SK-N-SH (cell line): ENCODE measurements around the gene DCUN1D3.

Experiments used
- CTCF ChIP-seq: fragments of 200-600 bp; sonication (generic); IDR thresholded peaks from 2 replicates; pipeline ENCODE4 v1.6.1; 2017; ENCODE audit warnings: antibody characterized with exemption, mild to moderate bottlenecking, moderate library complexity
- EP300 ChIP-seq, 2 experiments: IDR thresholded peaks; 2 replicates each; pipeline versions ENCODE4 v1.4.0 to v1.6.1; 2012; ENCODE audit warnings: borderline replicate concordance in 1 of 2, low read depth in 1 of 2, low read length in 1 of 2
- EZH2phosphoT487 ChIP-seq: fragments of 200-600 bp; sonication (generic); IDR thresholded peaks from 2 replicates; pipeline ENCODE4 v1.6.1; 2017; ENCODE audit warnings: low read depth, mixed run types, mild to moderate bottlenecking, antibody characterized with exemption, moderate library complexity, borderline replicate concordance
- FOXM1 ChIP-seq: IDR thresholded peaks from 2 replicates; pipeline ENCODE4 v1.4.0; 2012; ENCODE audit warnings: low read depth, mild to moderate bottlenecking
- JUND ChIP-seq: IDR thresholded peaks from 2 replicates; pipeline ENCODE4 v1.4.0; 2012
- POLR2AphosphoS5 ChIP-seq: IDR thresholded peaks from 2 replicates; pipeline ENCODE4 v1.6.1; 2012; ENCODE audit warnings: low read depth, low read length
- RXRA ChIP-seq: IDR thresholded peaks from 2 replicates; pipeline ENCODE4 v1.4.0; 2012; ENCODE audit warnings: low read depth, mild to moderate bottlenecking, borderline replicate concordance
- TAF1 ChIP-seq: IDR thresholded peaks from 2 replicates; pipeline ENCODE4 v1.6.1; 2012; ENCODE audit warnings: low read depth, mild to moderate bottlenecking, low read length, moderate library complexity, borderline replicate concordance
- USF1 ChIP-seq: IDR thresholded peaks from 2 replicates; pipeline ENCODE4 v1.4.0; 2012; ENCODE audit warnings: low read depth, borderline replicate concordance
- USF2 ChIP-seq: fragments of 150-350 bp; IDR thresholded peaks from 2 replicates; pipeline ENCODE4 v1.6.1; 2017; ENCODE audit warnings: antibody characterized with exemption, low read length, low read depth, borderline replicate concordance

- TF ChIP-seq CTCF (no peak), EZH2phosphoT487 (no peak), USF1 (no peak), POLR2AphosphoS5 (no peak), FOXM1 (no peak), EP300 (IDR thresholded peaks at IDR 0.05; ENCODE audit: borderline replicate concordance in 1 of 2, low read depth in 1 of 2, low read length in 1 of 2) (no peak), USF2 (no peak), JUND (no peak), RXRA (no peak), TAF1 (no peak)
These were observed 28.7 kb upstream of the DCUN1D3 start for GRCh38 chr16:20928774-20929411.
